Measurements from ENCODE around the gene SP100.
"Not testable (repeated sequence)": the region's sequence is repeated elsewhere in the genome, so short reads cannot be mapped to it uniquely, and the experiment has no call there.

GRCh38 chr2:230439121-230439520, 23.1 kb downstream of the SP100 start:
- not testable (repeated sequence) for TF ChIP-seq EZH2 (IDR thresholded peaks at IDR 0.05); POLR2AphosphoS5 (IDR thresholded peaks at IDR 0.05; ENCODE audit: borderline replicate concordance, low read depth, low read length); FOXP2 (optimal IDR thresholded peaks at IDR 0.05; ENCODE audit: control extremely low read depth, extremely low read length, insufficient read depth)

Data from SK-N-MC (cell line).